Activated CD4-positive, alpha-beta T cell treated with anti-CD3 and anti-CD28 coated beads, Interleukin-2, amount 50 U/mL, for 24 hours (primary cell): ENCODE measurements around the gene DDX3X.
"Not testable (repeated sequence)": the region's sequence is repeated elsewhere in the genome, so short reads cannot be mapped to it uniquely, and the experiment has no call there.

Source experiments
- DNase-seq, 2 donors: peaks; one replicate each; pipeline ENCODE4 v3.0.0-alpha.2; 2020; ENCODE audit warnings: low read depth in 1 of 2, low spot score in 1 of 2

DDX3X gene

DNA sequence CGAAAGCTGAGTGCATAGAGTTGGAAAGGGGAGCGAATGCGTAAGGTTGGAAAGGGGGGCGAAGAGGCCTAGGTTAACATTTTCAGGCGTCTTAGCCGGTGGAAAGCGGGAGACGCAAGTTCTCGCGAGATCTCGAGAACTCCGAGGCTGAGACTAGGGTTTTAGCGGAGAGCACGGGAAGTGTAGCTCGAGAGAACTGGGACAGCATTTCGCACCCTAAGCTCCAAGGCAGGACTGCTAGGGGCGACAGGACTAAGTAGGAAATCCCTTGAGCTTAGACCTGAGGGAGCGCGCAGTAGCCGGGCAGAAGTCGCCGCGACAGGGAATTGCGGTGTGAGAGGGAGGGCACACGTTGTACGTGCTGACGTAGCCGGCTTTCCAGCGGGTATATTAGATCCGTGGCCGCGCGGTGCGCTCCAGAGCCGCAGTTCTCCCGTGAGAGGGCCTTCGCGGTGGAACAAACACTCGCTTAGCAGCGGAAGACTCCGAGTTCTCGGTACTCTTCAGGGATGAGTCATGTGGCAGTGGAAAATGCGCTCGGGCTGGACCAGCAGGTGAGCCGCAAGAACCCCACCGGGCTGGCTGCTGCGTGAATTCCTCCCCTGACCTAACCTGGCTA is at the start of gene DDX3X:
TSS of gene DDX3X (plus strand) at position 419 of the 619 bp plus-strand sequence. CDS start at position 510, 91 bp downstream.
- peak; percentile 72 to 80 for DNase-seq

DNA sequence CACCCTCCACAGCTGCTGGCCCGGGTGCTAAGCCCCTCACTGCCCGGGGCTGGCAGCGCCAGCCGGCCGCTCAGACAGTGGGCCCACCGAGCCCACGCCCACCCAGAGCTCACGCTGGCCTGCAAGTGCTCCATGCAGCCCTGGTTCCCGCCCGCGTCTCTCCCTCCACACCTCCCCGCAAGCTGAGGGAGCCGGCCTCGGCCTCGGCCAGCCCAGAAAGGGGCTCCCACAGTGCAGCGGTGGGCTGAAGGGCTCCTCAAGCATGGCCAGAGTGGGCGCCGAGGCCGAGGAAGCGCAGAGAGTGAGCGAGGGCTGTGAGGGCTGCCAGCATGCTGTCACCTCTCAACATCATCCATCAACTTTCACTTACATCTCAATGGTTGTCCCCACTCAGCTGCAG is 48.0 kb upstream of the DDX3X start:
- not testable (repeated sequence) for DNase-seq

DNA sequence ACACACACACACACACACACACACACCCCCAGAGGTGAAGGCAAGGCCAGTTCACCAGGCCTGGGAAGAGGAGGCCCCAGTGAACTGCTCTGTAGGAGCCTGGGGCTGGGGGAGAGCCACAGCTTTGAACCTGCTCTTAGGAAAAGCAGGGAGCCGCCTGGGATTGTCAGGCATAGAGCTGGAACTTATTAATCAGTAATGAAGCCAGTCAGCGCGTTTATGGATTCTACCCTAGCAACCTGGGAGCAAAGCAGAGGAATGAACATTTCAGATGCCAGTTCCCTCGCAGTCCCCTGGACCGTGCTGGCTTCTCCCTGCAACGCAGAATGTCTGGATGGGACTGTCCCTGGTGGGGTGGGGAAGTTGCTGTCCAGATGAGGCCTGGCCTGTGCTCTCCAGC is 45.3 kb upstream of the DDX3X start:
- DNase-seq = no peak

DNA sequence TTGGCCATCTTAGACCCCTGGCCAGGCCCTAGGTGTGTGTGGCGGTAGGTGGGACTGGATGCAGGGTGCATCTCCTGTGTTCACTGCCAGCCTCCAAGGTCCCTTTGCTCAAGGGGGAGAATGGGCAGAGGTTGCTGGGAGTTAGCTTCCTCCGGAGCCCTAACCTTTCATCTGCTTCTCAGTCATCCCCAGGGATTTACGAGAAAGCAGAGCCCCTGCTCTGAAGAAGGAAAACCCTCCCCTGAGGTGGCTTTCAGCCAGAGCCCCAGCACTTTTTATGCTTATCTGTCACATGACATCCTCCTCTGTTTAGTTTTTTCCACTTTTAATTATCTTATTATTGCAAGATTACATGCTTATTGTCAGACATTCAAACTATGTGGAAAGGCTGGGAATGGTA is 44.9 kb upstream of the DDX3X start:
- no peak for DNase-seq

DNA sequence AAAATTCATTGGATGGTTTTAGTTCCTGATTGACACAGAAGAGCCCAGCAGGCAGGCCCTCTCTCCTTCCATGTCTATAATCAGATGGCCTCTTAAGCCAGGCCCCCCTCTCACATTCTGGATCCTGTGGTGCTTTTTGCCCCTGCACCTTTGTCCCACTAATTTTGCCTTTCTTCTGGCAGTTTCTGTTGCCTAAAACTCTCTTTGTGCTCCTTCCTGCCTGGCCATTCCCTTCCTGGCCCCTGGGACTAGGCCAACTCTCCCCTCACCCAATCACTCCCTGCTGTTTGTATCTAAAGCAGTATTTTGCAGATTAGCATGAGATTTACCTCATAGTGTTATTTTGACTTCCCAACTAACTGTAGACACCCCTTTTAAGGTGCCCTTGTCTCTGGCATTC is 42.7 kb upstream of the DDX3X start:
- no peak for DNase-seq

DNA sequence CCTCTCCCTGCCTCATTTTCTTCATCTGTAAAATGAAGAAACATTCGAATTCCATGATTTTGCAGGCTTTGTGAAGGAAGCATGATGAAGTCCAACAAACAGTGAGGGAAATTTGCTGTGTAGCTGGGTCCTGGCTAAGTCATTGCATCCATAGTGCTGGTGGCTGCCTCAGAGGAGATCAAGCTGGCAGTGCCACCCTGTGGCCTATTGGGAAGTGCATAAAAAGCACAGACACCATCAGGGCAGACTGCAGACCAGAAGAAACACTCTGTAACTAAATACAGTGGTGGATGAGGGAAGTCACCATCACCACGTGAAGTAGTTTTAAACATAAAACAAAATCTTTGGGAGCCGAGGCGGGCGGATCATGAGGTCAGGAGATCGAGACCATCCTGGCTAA is 40.7 kb upstream of the DDX3X start:
- DNase-seq = no peak

DNA sequence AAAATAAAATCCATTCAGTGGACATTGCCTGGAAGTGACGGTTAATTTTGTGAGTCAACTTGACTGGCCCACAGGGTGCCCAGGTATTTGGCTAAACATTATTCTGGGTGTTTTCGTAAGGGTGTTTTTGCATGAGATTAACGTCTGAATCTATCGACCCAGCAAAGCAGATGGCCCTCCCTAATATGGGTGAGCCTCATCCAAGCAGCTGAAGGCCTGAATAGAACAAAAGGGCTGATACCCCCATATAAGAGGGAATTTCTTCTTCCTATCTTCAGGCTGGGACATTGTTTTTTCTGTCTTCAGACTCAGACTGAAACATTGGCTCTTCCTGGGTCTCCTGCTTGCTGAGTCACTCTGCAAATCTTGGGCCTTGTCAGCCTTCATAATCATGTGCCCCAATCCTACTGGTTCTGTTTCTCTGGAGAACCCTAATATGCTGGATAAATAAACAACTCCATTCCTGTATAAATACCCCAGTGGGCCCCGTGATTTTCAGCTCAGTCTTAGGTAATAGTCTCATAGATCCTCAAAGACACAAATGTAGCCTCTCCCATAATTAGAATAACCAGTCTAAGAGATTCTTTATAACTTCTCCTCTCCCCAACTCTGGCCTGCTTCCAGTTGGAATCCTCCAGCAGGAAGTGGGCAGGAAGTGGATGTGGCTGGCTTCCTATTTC is 33.1 kb upstream of the DDX3X start:
- DNase-seq = no peak

DNA sequence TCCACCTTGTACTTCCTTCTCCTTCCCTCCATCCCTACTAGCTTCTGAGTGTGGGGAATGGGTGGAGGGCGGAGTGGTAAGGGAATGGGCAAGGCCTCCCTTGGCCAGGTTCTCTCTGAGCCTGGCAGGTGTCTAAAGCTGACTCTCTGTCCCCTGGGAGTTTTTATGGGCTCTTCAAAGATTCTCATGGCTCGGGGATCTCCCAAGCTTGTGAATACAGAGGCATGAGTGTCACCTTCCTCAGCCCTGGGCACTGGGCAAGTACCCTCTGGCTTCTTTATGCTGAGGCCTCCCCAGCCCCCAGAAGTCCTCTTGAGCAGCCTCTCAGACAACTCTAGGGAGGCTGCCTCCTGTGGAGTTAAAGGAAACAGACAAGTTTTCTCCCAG is 32.5 kb upstream of the DDX3X start:
- no peak for DNase-seq

DNA sequence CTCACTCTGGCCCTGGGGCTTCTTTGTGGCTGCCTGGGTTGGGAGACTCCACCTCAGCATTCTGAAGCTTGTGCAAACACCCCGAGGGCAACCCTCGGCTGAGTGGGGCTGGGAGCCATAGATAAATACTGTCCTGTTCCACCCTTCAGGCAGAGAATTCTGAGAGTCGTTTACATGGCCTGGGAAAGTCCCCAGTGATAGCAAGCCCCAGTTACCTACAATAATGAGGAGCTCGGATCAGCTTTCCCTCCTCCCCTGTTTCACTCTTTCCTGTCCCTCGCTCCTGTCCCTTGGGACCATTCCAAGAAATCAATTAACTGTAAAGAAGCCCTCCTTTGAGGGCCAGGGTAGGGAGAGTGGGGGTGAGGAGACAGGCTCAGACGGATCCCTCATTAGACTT is 31.6 kb upstream of the DDX3X start:
- DNase-seq = no peak

DNA sequence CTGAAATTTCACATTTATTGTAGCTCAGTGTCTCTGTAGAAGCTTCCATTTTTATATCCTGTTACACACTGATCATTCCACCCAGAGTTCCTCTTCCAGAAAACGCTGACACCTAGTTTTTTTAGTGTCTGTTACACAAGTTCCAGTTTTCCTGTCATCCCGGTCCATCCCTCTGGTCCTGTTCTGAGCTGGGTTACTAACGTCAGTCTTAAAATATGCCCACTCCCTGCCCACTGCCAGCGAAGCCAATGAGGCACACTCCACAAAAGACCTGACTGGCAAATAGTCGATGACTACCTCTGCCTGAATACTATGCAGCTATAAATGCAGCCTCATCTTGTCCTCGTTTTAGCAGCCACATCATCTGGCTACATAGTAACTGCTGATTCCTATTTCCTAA is 30.9 kb upstream of the DDX3X start:
- no peak for DNase-seq

DNA sequence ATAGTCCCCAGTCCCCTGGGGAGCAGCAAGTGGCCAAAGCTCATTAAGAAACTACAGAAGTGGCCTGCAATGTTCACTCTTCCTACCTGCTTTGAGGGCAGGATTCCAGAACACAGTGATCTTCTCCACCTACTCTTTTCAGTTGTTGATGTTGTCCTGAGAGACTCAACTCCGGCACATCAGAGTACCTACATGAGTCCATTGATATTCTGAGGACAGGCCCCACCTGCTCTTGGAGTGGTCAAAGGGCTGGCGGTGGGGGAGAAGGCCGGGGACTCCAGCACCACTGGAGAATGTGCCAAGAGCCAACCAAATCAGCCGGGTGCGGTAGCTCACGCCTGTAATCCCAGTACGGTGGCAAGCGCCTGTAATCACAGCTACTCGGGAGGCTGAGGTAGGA is 29.8 kb upstream of the DDX3X start:
- no peak for DNase-seq

DNA sequence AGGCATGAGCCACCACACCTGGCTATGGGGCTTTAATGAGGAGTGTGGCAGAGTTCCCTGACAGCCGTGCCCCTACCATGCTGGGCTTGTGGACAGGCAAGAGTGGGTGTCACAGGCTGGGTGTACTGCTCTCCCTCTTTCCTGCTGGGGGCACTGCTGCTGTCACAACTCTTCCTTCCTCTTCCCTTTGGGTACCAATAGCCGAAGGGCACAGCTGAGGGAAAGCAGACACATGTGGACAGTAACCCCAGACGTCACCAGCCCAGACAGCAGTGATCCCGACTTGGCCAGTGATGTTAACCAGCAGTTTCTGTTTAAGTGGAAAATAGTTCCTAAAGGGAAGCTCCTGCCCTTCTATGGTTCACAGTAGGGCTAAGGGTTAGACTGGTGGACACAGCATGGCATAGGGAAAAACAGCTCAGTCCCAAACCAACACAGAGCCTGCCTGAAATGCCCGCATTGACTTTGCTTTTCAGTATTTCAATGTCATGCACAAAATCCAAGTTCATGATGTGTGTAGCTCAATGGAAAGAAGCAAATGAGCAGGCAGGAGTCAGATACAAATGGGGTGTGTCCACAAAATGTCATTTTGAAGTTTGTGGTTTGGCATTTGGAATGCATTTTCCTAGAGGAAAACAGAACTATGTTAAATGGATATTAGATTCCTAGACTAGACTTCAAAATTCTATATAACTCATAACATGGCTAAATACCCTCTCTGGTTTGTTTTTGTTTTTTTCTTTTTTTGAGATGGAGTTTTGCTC is 24.9 kb upstream of the DDX3X start:
- DNase-seq = no peak

DNA sequence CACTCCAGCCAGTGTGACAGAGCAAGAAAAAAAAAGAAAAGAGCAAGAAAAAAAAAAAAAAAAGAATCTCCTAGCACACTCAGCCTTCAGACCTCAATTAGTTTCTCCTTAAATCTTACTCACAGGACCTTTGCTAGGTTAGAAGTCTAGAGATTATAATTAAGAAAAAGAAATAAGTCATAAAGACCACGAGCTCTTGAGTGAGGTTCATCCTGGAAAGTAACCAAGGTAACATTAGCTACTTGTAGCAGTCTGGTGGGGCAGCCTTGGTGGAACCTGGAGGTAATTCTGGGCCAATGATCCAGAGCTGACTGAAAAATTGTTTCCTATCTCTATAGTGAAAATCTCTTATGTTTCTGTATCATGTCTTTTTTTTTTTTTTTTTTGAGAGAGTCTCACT is 21.2 kb upstream of the DDX3X start:
- no peak for DNase-seq

DNA sequence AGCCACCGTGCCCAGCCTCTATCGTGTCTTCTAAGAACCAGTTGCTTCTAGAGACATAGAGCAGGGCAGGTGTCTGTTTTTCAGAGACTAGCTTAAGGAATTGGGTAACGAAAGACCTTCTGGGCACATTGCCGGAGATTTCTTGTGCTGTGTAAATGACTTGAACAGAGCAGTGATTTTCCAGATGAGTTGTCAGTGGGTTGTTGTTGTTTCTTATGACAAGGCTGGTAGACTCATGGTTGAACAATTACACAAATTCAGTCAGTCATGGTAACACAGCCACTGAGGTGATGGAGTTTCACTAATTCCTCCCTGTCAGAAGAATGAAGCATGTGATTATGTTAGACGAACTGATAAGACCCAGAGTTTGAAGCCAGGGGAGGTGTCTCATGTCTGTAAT is 20.5 kb upstream of the DDX3X start:
- DNase-seq = no peak

DNA sequence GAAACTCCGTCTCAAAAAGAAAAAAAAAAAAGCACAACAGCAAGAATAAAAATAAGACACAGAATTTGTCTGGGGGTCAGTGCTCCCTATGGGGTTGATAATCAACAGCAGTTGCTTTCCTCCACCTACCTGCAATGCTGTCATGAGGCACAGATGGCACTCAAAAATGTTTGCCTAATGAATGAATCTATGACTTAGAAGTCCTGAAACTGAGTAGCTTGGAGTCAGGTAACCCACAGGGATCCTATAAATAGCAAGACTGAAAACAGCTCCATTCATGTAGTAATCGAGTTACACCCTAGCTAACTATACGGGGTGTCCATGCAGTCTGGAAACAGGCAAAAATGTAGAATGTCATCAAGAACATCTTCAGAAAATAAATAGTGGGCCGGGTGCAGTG is 19.8 kb upstream of the DDX3X start:
- DNase-seq = no peak

DNA sequence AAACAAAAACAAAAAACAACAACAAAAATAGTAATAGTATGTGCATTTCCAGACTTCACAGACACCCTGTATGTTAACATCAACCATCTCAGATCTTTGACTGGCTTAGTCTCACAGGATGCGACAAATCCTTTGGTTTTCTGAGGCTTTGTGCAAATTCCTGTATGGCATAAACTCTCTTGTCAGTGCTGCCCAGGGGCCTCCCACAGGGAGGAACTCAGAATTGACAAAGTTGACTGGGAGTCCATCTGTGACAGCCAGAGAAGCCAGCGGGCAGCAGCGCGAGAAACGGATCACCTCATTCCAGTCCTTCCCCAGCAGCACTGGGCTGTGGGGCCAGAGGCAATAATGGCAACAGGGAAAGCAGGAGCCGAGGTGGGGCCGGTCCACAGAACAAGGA is 19.1 kb upstream of the DDX3X start:
- DNase-seq = no peak

DNA sequence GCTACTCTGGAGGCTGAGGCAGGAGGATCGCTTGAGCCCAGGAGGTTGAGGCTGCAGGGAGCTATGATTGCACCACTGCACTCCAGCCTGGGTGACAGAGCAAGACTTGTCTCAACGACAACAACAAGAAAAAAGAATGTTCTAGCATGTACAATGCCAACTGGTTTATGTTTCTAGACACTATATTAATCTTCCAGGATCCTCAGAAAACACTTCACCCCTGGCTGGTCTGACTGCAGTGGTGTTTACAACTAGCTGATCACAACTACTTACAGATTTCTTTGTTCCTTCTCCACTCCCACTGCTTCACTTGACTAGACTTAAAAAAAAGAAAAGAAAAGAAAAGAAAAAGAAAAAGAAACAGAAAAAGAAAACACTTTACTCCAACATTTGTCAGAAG is 17.7 kb upstream of the DDX3X start:
- not testable (repeated sequence) for DNase-seq

DNA sequence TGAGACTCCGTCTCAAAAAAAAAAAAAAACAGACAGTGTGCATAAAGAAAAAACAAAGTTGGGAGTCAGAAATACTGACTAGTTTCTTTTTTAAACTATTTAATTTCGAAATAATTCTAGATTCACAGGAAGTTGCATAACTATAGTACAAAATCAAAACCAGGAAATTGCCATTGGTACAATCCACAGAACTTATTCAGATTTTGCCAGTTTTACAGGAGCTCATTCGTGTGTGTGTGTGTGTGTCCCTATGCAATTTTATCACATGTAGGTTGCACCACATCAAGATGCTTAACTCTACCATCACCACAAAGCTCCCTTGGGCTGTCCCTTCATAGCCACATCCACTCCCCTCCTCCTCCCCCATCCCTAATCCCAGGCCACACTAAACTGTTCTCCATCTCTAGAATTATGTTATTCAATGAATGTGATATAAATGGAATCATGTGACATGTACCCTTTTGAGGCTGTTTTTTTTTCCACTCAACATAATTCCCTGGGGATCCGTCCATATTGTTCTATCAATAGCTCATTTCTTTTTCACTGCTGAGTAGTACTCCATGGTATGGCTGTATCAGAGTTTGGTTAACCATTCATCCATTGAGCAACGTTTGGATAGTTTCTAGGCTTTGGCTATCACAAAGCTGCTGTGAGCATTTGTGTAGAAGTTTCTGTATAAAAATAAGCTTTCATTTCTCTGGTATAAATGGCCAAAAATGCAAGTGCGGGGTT is 16.3 kb upstream of the DDX3X start:
- no peak for DNase-seq

DNA sequence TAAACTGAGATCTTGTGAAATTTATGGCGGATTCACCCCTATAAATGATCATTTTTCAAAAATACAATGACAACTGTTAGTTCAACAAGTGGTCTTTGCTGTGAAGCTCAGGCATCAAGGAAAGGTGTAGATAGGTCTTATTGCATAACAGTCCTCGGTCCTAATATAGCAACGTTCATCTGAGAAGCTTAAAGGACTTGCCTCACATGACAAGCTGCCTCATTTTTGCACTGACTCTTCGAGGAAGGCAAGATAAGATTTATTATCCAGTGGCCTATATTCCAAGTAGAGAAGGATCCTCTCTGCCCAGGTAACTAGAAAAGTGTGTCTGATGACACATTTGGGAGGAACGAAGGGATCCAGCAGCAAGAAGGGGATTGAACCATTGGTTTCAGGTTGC is 13.6 kb upstream of the DDX3X start:
- DNase-seq = no peak

DNA sequence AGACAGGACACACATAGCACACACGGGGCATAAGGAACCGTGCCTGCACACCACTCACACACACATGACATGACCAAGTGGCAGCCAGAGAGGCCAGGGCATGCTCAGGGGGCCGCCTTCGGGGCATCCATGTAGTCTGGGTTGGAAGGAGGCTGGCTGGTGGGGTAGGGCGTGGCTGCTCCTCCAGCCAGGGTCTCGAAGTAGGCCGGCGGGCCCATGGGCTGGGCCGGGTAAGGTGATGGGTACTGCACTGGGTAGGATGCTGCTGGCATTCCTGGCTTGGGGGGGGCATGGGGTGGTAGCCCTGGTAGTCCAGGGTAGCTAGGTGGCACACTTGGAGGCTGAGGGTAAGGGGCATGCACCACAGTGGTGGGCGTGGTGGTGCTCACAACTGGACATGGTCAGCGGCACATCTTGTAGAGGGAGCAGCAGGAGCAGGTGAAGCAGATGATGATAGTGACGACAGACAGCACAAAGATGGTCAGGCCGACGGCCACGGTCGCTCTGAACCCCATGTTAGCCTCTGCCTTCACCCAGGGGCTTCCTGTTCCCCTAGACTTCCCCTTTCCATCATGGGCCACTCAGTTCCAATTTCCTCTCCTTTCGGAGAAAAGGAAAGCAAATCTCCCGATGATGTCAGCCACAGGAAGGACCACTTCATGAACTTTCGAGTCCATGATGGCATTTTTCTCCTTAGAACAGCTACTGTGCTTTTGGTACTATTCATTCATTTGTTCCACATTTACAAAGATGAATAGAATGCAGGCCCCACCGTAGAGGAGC is 10.9 kb upstream of the DDX3X start:
- no peak for DNase-seq

DNA sequence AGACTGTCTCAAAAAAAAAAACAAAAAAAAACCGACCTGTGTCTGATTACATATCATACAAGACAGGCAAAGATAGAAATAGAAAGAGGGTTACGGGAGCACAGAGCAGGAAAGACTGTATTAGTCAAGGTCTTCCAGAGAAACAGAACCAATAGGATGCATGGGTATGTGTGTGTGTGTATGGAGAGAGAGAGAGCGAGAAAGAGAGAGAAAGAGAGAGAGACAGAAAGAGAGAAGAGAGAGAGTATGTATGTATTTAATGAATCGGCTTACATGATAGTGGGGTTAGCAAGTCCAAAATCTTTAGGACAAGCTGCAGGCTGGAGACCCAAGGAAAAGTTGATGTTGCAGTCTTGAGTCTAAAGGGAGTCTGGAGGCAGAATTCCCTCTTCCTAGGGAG is 7.5 kb upstream of the DDX3X start:
- no peak for DNase-seq
